ENCODE data around the gene SSTR1. TPM values are rescaled to one million over a fixed set of nuclear protein-coding genes. Genes with fewer than 3 reads are reported as not detected.

SSTR1 gene
- total RNA-seq, 4 donors from 2014 or later, result 0.19 to 0.67 TPM; not detected in 2

- H3K36me3 ChIP-seq, result no peaks in the 10 kb centered on the region
- H3K27ac ChIP-seq, result no peak overlapping the region
- DNase-seq, result no peak
- peaks cover 6 to 44% (median 21%) of the 10 kb centered on the region in 3 donors for H3K4me1 ChIP-seq
- 60 to 68% methylated on average over 2 of the region's 2 CpGs for WGBS, 2 donors
- H3K4me3 ChIP-seq, result no peak overlapping the region
- H3K9me3 ChIP-seq, result no peaks in the 10 kb centered on the region
- intact Hi-C loops (cut with DNase I), result no loop called here
- TF ChIP-seq CTCF (IDR thresholded peaks at IDR 0.05) (no peak), POLR2A (IDR thresholded peaks at IDR 0.05) (no peak)
- peaks cover 0 to 63% (median 12%) of the 10 kb centered on the region in 4 donors for H3K27me3 ChIP-seq
Observed at GRCh38 chr14:38206689-38207376, 871 bp upstream of the SSTR1 start.

GRCh38 chr14:38207377-38207735 lies 348 bp upstream of the SSTR1 start:
- peak overlapping the region in 1 of 4 donors; percentile 61 for H3K4me3 ChIP-seq
- H3K27me3 ChIP-seq, result peaks cover 0 to 69% (median 12%) of the 10 kb centered on the region in 4 donors
- no peak for DNase-seq
- no peak overlapping the region for H3K27ac ChIP-seq
- peaks cover 6 to 44% (median 21%) of the 10 kb centered on the region in 3 donors for H3K4me1 ChIP-seq
- intact Hi-C loops (cut with DNase I), result no loop called here
- H3K9me3 ChIP-seq, result no peaks in the 10 kb centered on the region
- H3K36me3 ChIP-seq, result no peaks in the 10 kb centered on the region
- WGBS, 2 donors, result 44% methylated on average over 5 of the region's 5 CpGs
- no peak for TF ChIP-seq CTCF (IDR thresholded peaks at IDR 0.05)
- TF ChIP-seq POLR2A (IDR thresholded peaks at IDR 0.05), result no peak

GRCh38 chr14:38208618-38209562 lies 1.2 kb downstream of the SSTR1 start:
- H3K4me1 ChIP-seq, result peaks cover 6 to 44% (median 21%) of the 10 kb centered on the region in 3 donors
- intact Hi-C loops (cut with DNase I), result no loop called here
- H3K27me3 ChIP-seq, result peaks cover 0 to 71% (median 12%) of the 10 kb centered on the region in 4 donors
- H3K4me3 ChIP-seq, result peak overlapping the region; percentile 15 to 61 (median 40)
- no peaks in the 10 kb centered on the region for H3K9me3 ChIP-seq
- 2% methylated on average over 18 to 21 of the region's 59 CpGs for WGBS, 2 donors
- TF ChIP-seq CTCF (IDR thresholded peaks at IDR 0.05), result peak in 1 of 6 experiments; percentile 20
- no peak for TF ChIP-seq POLR2A (IDR thresholded peaks at IDR 0.05)
- no peak overlapping the region for H3K27ac ChIP-seq
- H3K36me3 ChIP-seq, result no peaks in the 10 kb centered on the region
- DNase-seq, result no peak

GRCh38 chr14:38209572-38210557 lies 2.2 kb downstream of the SSTR1 start:
- no peaks in the 10 kb centered on the region for H3K9me3 ChIP-seq
- intact Hi-C loops (cut with DNase I), result no loop called here
- H3K27ac ChIP-seq, result no peak overlapping the region
- H3K4me3 ChIP-seq, result peak overlapping the region; percentile 15 to 61 (median 40)
- WGBS, 2 donors, result 13 to 17% methylated on average over 19 to 27 of the region's 69 CpGs
- H3K4me1 ChIP-seq, result peaks cover 6 to 44% (median 21%) of the 10 kb centered on the region in 3 donors
- H3K27me3 ChIP-seq, result peaks cover 0 to 71% (median 12%) of the 10 kb centered on the region in 4 donors
- H3K36me3 ChIP-seq, result no peaks in the 10 kb centered on the region
- TF ChIP-seq POLR2A (IDR thresholded peaks at IDR 0.05) (no peak), CTCF (IDR thresholded peaks at IDR 0.05) (no peak)
- DNase-seq, result no peak

Data from esophagus squamous epithelium (tissue), 5 donors.